Smooth muscle cell of the umbilical artery (primary cell): ENCODE results near the gene BRD3. TPM values are rescaled to one million over a fixed set of nuclear protein-coding genes. Genes with fewer than 3 reads are reported as not detected.

Experiments
- total RNA-seq: library from RNA; depleted of rRNA; stranded (reverse); fragments of >200 nt; gene quantifications from 2 replicates; pipeline ENCODE4 v1.2.3, GENCODE V29; 2014

The BRD3 gene
- 8.6 and 17.9 TPM in 2 replicates for total RNA-seq

GRCh38 chr9:134067904-134068743 lies at the start of gene BRD3:
Gene BRD3, minus strand, starts transcription at chr9:134068026. Its CDS starts 14,549 bp downstream, at chr9:134053477.

GRCh38 chr9:134024828-134025605 lies 42.8 kb downstream of the BRD3 start, which contains the start of gene BRD3OS:
Gene BRD3OS, plus strand, starts transcription at chr9:134025481. Its CDS starts 1,267 bp downstream, at chr9:134026748.

GRCh38 chr9:133991964-133992779 lies 75.7 kb downstream of the BRD3 start, which contains the start of gene VAV2:
Gene VAV2, minus strand, starts transcription at chr9:133992324. Its CDS starts 46 bp downstream, at chr9:133992278.

Other genes with a start within 250 kb of the BRD3 start
- 14.8 and 32.8 TPM in 2 replicates for gene VAV2, start 75.7 kb downstream of the BRD3 start, total RNA-seq
- 16.3 and 19.1 TPM in 2 replicates for gene BRD3OS, start 42.5 kb downstream of the BRD3 start, total RNA-seq
- gene WDR5, start 68.1 kb upstream of the BRD3 start, total RNA-seq = 14.0 and 21.0 TPM in 2 replicates
- not detected in 2 replicates for gene RNU6ATAC, start 96.5 kb upstream of the BRD3 start, total RNA-seq